ENCODE data around the gene RNF224. TPM values are rescaled to one million over a fixed set of nuclear protein-coding genes. Genes with fewer than 3 reads are reported as not detected.

RNF224 gene
- total RNA-seq, 1 donor from 2014 or later: not detected

GRCh38 chr9:137227853-137228505 lies 677 bp downstream of the RNF224 start:
- Histone ChIP-seq H3K4me2 (ENCODE audit: low read length) (peak overlapping the region; percentile 35), H3K79me2 (ENCODE audit: insufficient read depth, low read length) (no peaks in the 10 kb centered on the region), H3K4me1 (ENCODE audit: insufficient read depth, low read length) (peaks cover 18% of the 10 kb centered on the region), H3K27me3 (ENCODE audit: insufficient read depth, low read length) (no peaks in the 10 kb centered on the region), H4K20me1 (ENCODE audit: insufficient read depth, low read length) (no peaks in the 10 kb centered on the region), H3K9ac (ENCODE audit: low read length) (no peak overlapping the region), H3K27ac (ENCODE audit: low read depth, low read length) (no peak overlapping the region), H3K4me3 (ENCODE audit: insufficient read depth, low read depth, low read length) (no peak overlapping the region), H2AFZ (ENCODE audit: low read depth, low read length) (no peak overlapping the region), H3K36me3 (ENCODE audit: insufficient read depth, low read length) (no peaks in the 10 kb centered on the region), H3K9me3 (ENCODE audit: insufficient read depth, low read depth, low read length) (no peaks in the 10 kb centered on the region)
- Mint-ChIP-seq H3K36me3 (ENCODE audit: low read depth, unreplicated experiment) (no peaks in the 10 kb centered on the region), H3K27me3 (ENCODE audit: low read depth, unreplicated experiment) (no peaks in the 10 kb centered on the region), H3K9me3 (ENCODE audit: unreplicated experiment) (no peaks in the 10 kb centered on the region), H3K4me3 (ENCODE audit: unreplicated experiment) (no peak overlapping the region), H3K27ac (ENCODE audit: unreplicated experiment) (peak overlapping the region; percentile 77), H3K4me1 (ENCODE audit: low read depth, unreplicated experiment) (peaks cover 4% of the 10 kb centered on the region)
- TF ChIP-seq CTCF (IDR thresholded peaks at IDR 0.05; ENCODE audit: insufficient read depth, low read depth, low read length) (no peak), EZH2 (IDR thresholded peaks at IDR 0.05; ENCODE audit: insufficient read depth, low read length) (no peak)
- FAIRE-seq (no peak), DNase-seq (ENCODE audit: low read depth) (no peak)

GRCh38 chr9:137228506-137228967 lies 1.2 kb downstream of the RNF224 start:
- H3K9me3 Mint-ChIP-seq (ENCODE audit: unreplicated experiment): no peaks in the 10 kb centered on the region
- Histone ChIP-seq H3K79me2 (ENCODE audit: insufficient read depth, low read length) (no peaks in the 10 kb centered on the region), H3K27me3 (ENCODE audit: insufficient read depth, low read length) (no peaks in the 10 kb centered on the region), H2AFZ (ENCODE audit: low read depth, low read length) (no peak overlapping the region), H3K4me2 (ENCODE audit: low read length) (no peak overlapping the region), H3K27ac (ENCODE audit: low read depth, low read length) (no peak overlapping the region), H4K20me1 (ENCODE audit: insufficient read depth, low read length) (no peaks in the 10 kb centered on the region), H3K36me3 (ENCODE audit: insufficient read depth, low read length) (no peaks in the 10 kb centered on the region), H3K4me3 (ENCODE audit: insufficient read depth, low read depth, low read length) (no peak overlapping the region), H3K4me1 (ENCODE audit: insufficient read depth, low read length) (peaks cover 17% of the 10 kb centered on the region), H3K9ac (ENCODE audit: low read length) (no peak overlapping the region), H3K9me3 (ENCODE audit: insufficient read depth, low read depth, low read length) (no peaks in the 10 kb centered on the region)
- FAIRE-seq (no peak), DNase-seq (ENCODE audit: low read depth) (no peak)
- H3K4me1 Mint-ChIP-seq (ENCODE audit: low read depth, unreplicated experiment): peaks cover 4% of the 10 kb centered on the region
- no peaks in the 10 kb centered on the region for H3K36me3 Mint-ChIP-seq (ENCODE audit: low read depth, unreplicated experiment)
- no peak overlapping the region for H3K4me3 Mint-ChIP-seq (ENCODE audit: unreplicated experiment)
- TF ChIP-seq EZH2 (IDR thresholded peaks at IDR 0.05; ENCODE audit: insufficient read depth, low read length): no peak
- TF ChIP-seq CTCF (IDR thresholded peaks at IDR 0.05; ENCODE audit: insufficient read depth, low read depth, low read length): no peak
- no peaks in the 10 kb centered on the region for H3K27me3 Mint-ChIP-seq (ENCODE audit: low read depth, unreplicated experiment)
- H3K27ac Mint-ChIP-seq (ENCODE audit: unreplicated experiment): no peak overlapping the region
